ENCODE data around the gene NTMT2.
"Not testable (repeated sequence)": the region's sequence is repeated elsewhere in the genome, so short reads cannot be mapped to it uniquely, and the experiment has no call there.

The NTMT2 gene

GRCh38 chr1:170145770-170146676, at the start of gene NTMT2:
NTMT2 (plus strand) TSS chr1:170145959; CDS start chr1:170146108, 149 bp downstream.
- DNase-seq: no peak

DNA sequence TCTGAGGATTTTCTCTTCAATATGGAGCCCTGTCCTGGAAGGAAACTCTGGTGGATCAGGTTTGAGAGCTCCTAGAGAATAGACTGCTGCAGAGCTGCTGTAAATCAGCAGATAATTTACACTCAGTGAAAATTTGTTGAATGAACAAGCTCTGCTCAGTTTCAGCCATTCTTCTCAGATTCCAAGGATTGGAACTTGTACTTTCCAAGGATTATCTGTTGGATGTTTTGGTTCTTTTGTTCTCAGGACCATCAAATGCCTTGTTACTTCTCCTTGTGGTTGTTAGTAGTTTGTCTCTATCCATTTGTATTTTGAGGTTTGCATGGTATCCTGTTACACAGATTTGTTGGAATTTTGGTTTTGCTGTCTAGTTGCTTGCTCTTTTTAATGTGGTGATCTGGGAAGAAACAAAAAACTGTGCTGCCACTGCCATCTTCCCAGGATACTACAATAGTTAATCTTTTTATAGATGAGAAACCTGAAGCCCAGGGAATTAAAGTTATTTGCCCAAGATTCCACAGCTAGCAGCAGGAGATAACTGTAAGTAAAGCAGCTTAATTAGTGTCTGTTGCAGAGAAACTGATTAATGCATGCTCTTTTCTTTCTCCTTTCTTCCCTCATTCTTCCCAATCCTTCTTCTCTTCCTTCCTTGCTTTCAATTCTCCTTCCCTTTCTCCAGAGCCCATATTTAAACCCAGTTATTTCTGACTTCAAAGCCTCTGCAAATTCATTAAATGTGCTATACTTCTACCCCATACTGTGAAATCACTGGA, 49.6 kb upstream of the NTMT2 start:
- no peak for DNase-seq

DNA sequence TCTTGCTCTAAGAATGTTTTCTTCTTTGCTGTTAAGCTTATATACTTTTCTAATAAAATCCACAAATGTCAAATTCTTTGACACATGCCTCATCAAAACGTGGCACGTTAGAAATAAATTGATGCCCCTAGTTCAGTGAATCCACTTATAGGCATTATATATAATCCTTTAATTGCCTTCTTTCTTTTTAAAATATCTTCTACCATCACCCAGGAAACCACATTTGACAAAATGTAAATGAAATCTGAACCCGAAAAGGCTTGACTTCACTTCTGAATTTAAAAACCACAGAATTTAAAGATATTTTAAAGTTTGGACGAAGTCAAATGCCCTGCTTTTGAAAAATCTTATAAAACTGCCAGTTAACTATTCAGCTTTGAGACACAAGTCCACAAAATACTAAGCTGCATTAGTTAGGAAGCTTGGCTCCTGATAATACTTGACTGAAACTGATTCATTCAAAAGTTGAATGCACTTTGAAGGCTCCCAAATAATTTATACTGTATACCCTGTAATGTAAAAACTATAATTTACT, 48.9 kb upstream of the NTMT2 start:
- no peak for DNase-seq

GRCh38 chr1:170097449-170097948, 48.3 kb upstream of the NTMT2 start:
- no peak for DNase-seq

DNA sequence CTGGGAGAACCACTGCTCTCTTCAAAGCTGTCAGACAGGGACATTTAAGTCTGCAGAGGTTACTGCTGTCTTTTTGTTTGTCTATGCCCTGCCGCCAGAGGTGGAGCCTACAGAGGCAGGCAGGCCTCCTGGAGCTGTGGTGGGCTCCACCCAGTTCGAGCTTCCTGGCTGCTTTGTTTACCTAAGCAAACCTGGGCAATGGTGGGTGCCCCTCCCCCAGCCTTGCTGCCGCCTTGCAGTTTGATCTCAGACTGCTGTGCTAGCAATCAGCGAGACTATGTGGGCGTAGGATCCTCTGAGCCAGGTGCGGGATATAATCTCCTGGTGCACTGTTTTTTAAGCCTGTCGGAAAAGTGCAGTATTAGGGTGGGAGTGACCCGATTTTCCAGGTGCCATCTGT, 32.6 kb upstream of the NTMT2 start:
- DNase-seq: not testable (repeated sequence)

GRCh38 chr1:170114906-170115305, 30.9 kb upstream of the NTMT2 start:
- DNase-seq: no peak

DNA sequence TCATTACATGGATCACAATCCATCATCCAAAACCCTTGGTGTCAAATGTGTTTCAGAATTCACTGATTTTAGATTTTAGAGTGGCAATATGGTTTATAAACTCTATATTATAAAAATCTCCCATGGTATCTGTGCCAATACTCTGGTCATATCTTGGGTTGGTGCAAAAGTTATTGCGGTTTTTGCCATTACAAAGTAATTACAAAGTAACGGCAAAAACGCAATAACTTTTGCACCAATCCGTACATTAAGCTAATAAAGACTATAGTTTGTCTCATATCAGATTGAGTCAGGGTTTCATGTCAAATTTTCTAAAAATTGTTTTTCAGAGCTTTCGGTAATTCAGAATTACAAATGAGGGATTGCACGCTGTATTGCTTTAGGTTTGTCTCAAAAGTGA, 23.4 kb upstream of the NTMT2 start:
- DNase-seq: no peak

DNA sequence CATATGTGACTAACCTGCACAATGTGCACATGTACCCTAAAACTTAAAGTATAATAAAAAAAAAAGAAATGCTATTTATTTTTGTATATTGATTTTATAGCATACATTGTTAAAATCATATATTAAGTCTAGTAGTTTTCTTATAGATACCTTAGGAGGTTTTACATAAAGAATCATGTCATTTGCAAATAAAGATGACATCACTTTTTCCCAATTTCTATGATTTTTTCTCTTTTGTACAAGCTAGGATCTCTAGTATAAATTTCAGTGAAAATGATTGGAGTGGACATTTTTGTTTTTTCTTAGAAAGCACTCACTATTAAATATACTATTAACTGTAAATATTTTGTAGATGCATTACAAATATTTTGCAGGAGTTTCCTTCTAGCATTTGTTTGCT, 20.5 kb upstream of the NTMT2 start:
- no peak for DNase-seq

GRCh38 chr1:170126696-170127095, 19.1 kb upstream of the NTMT2 start:
- DNase-seq: peak; percentile 49

GRCh38 chr1:170131450-170131849, 14.3 kb upstream of the NTMT2 start:
- no peak for DNase-seq

- DNase-seq: no peak
Measured at GRCh38 chr1:170131984-170132383, 13.8 kb upstream of the NTMT2 start.

- DNase-seq: no peak
Measured at GRCh38 chr1:170133766-170134495, 11.8 kb upstream of the NTMT2 start.

GRCh38 chr1:170134521-170134920, 11.2 kb upstream of the NTMT2 start:
- DNase-seq: no peak

- no peak for DNase-seq
Measured at GRCh38 chr1:170140371-170140770, 5.4 kb upstream of the NTMT2 start.

DNA sequence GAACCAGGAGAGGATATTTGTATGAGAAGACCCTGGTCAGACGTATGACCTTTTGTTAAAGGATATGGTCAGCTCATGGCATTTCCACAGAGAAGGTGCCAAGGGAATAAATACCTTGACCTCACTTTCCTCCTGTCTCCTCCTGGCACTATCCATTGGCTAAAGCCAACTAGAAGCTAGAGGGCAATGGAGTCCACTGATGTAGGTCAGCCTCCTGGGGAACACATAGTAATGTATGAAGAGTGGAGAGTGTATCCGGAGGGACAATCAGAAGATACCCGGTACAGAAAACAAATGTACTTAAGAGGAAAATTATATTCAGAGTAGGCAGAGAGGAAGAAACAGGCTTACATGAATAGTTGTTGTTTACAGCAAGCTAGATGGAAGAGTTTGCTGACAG, 698 bp upstream of the NTMT2 start:
- no peak for DNase-seq

- DNase-seq: no peak
Measured at GRCh38 chr1:170146720-170147263, 1.0 kb downstream of the NTMT2 start.

DNA sequence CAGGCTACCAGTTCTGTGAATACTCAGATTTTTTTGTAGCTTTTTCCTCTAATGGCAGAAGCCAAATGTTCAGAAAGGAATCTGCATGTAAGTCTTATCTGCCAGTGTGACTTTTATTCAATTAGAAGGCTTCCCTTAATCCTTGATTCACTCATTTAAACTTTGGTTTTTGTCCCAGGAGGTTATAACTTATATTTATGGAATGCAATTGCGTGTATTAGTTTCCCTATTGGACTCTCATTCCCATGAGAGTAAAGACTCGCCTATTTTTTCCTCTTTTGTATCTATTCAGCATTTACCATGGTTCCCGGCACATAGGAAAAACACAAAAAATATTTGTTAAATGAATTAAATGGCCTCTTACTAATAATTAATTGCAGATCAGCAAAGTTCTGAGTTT, 3.5 kb downstream of the NTMT2 start:
- DNase-seq: no peak

DNA sequence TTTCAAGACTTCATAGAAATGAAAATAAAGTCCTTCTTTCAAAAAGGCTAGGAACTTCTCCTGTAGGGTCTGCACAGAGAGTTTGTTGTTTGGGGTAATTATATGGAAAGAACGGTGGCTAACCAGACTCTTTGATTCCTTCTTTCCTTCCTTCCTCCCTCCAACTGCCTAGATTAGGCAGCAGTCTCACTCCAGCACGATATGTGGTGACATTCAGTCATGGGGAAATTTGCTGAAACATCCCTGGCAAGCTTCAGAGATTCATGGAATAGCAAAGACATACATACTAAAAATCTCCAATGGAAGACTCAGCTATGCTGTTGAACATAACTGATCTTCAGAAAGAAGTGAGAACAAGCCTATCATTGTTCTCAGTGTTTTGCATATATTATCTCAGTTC, 4.3 kb downstream of the NTMT2 start:
- DNase-seq: no peak

DNA sequence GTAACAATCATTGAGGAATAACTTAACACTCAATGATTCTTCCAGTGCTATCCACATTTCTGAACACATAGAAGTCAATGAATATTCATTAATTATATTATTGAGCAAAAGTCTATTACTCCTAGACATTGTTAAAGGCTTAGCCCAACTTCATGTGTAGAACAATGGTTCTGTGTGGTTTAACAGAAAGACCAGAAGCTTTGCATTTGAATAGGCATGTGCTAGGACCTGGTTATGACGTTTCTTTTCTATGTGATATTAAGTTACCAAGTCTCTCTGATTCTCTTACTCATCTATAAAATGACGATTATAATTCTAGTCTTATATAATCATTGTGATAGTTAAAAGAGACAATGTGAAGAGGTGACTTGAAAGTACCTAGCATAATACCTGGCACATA, 5.2 kb downstream of the NTMT2 start:
- no peak for DNase-seq

DNA sequence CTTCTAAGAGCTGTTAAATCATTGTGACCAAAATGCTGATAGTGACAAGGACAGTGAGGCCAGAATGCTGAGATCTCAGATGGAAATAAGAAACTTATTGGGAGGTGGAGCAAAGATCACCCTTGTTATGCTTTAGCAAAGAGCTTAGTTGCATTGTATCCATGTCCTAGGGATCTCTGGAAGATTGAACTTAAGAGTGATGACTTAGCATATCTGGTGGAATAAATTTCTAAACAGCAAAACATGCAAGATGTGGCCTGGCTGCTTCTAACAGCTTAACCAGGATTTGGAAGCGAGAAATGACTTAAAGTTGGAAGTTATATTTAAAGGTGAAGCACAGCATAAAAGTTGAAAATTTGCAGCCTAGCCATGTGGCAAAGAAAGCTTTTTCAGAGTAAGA, 7.7 kb downstream of the NTMT2 start:
- DNase-seq: no peak

DNA sequence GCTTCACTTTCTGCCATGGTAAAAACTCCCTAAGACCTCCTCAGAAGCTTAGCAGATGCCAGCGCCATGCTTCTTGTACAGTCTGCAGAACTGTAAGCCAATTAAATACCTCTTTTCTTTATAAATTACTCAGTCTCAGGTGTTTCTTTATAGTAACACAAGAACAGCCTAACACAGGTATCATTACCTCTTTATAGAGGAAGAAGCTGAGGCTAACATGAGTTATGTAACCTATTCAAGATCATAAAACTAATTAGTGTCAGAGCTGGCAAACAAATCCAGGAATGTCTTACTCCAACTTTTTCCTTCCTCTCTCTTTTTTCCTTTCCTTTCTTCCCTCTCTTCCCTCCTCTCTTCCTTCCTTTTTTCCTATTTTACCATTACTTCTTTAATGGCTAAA, 9.3 kb downstream of the NTMT2 start:
- no peak for DNase-seq

DNA sequence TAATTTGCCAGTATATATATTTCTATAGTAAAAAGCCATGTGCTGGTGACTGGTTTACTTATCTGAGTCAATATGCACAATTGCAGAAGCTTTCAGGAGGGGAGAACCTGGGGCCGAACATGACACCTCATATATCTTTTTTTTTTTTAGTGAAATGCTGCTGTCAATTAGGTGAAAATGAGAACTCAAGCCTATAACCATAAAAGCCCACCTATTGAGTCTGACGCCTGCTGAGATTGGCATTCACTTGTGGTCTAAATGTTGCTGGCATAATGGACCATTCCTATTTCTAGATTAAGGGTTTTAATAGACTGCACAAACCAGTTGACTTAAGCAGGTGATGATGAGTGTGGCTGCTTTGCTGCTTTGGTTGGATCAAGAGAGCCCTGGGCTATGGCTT, 10.8 kb downstream of the NTMT2 start:
- DNase-seq: no peak

DNA sequence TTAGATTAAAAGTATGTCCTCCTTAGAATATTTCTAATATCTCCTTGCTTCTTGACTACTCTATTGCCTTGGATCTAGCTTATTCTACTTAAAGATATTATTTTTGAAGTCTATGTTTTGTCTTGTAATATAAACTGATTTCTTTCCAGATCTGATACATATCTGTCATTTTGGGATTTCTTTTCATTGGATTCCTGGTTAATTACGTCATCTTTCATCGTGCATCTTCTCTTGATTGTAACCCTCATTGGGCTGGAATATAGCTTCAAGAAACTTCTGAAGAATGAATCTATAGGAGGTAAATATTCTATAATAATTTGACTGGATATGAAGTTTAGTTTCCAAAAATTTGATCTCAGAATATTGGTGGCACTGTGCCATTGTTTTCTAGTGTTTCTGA, 12.1 kb downstream of the NTMT2 start:
- DNase-seq: no peak

Data from GOT3 (cell line).